ENCODE results near the gene NMNAT2.

The NMNAT2 gene

DNA sequence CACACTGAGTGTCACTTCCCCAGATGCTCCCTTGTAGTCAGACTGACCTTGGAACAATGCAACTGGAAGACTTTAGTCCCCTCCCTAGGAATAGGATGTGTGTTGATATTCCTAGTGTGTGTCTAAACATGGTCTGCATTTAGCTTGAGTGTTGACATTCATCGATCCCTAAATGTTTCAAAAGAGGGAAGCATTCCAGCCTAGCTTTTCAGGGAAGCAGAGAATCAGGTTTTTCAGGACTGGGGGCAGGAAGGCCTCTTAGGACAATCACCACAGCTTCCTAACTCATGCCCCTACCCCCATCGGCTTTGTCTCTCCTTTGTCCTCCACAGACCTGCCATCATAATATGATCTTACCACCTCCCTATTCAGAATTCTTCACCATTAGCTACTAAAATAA, 43.4 kb downstream of the NMNAT2 start:
- no peak for DNase-seq (ENCODE audit: low read depth, low spot score)
- in situ Hi-C loops (cut with HindIII; ENCODE audit: low sequenced_read_pairs), result no loop called here
- TF ChIP-seq CTCF (IDR thresholded peaks at IDR 0.05; ENCODE audit: low read depth, low read length), result no peak
- no peak overlapping the region for H3K4me3 ChIP-seq (ENCODE audit: low read depth, low read length)

DNA sequence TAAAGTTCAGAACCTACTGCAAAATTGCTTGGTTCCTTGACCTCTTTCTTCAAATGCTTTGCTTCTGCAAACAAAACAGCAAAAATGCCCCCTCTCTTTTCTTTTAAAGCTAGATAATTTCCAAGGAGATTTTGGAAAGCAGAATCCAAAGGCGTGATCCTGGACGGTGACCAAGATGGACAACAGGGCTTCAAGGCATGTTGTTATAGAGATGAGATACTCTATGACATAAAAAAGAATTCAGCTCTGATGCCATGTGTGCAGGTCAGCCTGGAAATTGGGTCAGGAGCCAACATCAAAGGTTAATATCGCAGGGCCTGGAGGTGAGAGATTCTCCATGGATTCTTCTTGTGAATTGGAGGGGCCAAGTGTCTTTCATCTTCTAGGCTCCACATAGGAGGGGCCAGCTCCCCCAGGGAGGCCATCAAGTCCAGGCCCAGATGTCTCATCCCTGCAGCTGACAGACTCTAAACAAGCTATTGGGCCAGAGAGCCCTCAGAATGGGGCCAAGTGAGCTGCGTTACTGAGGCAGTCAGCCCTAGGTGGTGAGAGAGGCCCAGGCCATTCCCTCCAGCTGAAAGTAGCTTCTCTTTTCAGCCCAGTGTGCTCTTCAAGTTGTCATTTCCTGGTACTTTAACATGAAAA, 45.5 kb downstream of the NMNAT2 start:
- no peak for TF ChIP-seq CTCF (IDR thresholded peaks at IDR 0.05; ENCODE audit: low read depth, low read length)
- in situ Hi-C loops (cut with HindIII; ENCODE audit: low sequenced_read_pairs), result no loop called here
- no peak for DNase-seq (ENCODE audit: low read depth, low spot score)
- no peak overlapping the region for H3K4me3 ChIP-seq (ENCODE audit: low read depth, low read length)

- H3K4me3 ChIP-seq (ENCODE audit: low read depth, low read length), result no peak overlapping the region
- in situ Hi-C loops (cut with HindIII; ENCODE audit: low sequenced_read_pairs), result no loop called here
- DNase-seq (ENCODE audit: low read depth, low spot score), result no peak
- no peak for TF ChIP-seq CTCF (IDR thresholded peaks at IDR 0.05; ENCODE audit: low read depth, low read length)
Observed at GRCh38 chr1:183370399-183371058, 47.7 kb downstream of the NMNAT2 start.

- no peak overlapping the region for H3K4me3 ChIP-seq (ENCODE audit: low read depth, low read length)
- in situ Hi-C loops (cut with HindIII; ENCODE audit: low sequenced_read_pairs), result no loop called here
- DNase-seq (ENCODE audit: low read depth, low spot score), result no peak
- TF ChIP-seq CTCF (IDR thresholded peaks at IDR 0.05; ENCODE audit: low read depth, low read length), result no peak
Observed at GRCh38 chr1:183368213-183369108, 49.7 kb downstream of the NMNAT2 start.

DNA sequence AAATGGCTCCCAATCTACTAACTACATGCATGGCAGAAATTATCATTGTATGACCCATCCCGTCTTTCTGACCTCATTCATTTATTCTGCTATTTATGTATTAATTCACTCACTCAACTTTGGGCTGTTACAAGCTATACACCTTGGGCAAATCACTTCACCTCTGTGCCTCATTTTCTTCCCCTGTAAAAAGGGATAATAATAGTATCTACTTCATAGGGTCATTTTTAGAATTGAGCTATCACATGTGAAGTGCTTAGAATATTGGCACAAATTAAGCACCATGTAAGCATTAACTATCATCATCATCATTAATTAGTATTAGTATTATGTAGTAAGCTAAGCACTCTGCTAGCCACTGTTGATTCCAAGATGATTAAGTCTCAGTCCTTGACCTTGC, 52.1 kb downstream of the NMNAT2 start:
- H3K4me3 ChIP-seq (ENCODE audit: low read depth, low read length), result no peak overlapping the region
- DNase-seq (ENCODE audit: low read depth, low spot score), result no peak
- in situ Hi-C loops (cut with HindIII; ENCODE audit: low sequenced_read_pairs), result no loop called here
- TF ChIP-seq CTCF (IDR thresholded peaks at IDR 0.05; ENCODE audit: low read depth, low read length), result no peak

- no peak for DNase-seq (ENCODE audit: low read depth, low spot score)
- no peak overlapping the region for H3K4me3 ChIP-seq (ENCODE audit: low read depth, low read length)
- in situ Hi-C loops (cut with HindIII; ENCODE audit: low sequenced_read_pairs), result no loop called here
- no peak for TF ChIP-seq CTCF (IDR thresholded peaks at IDR 0.05; ENCODE audit: low read depth, low read length)
Observed at GRCh38 chr1:183365676-183366075, 52.5 kb downstream of the NMNAT2 start.
